K562 (cell line): ENCODE data around the gene DXO. TPM values are rescaled to one million over a fixed set of nuclear protein-coding genes. Genes with fewer than 3 reads are reported as not detected.
"Not testable (repeated sequence)": the region's sequence is repeated elsewhere in the genome, so short reads cannot be mapped to it uniquely, and the experiment has no call there.

Experiments used
- ATAC-seq: fragments of 200-7000 bp; cut with Tn5 transposase; 3 replicates; pipeline ENCODE4 v1.9.1; 2020; ENCODE audit warnings: moderate library complexity
- BruUV-seq: library from RNA; stranded (reverse); fragments of 400-500 nt; replicated peaks from 2 replicates; lab custom pipeline; 2021; lab: Mats Ljungman, UMichigan
- CTCF ChIA-PET: fragments of 300-600 bp; formaldehyde crosslinking; extraction: SDS; loops from one replicate; lab custom pipeline; 2021; ENCODE audit warnings: low intra/inter-chr PET ratio; lab: Yijun Ruan, JAX
- POLR2A ChIA-PET: fragments of 300-600, 350-650 bp; sonication (Branson Sonifier 250); formaldehyde crosslinking; extraction: SDS; loops from one replicate; lab custom pipeline; 2021; ENCODE audit warnings: antibody characterized with exemption, inconsistent platforms; lab: Yijun Ruan, JAX
- DNase-seq, 4 experiments: peaks; one replicate each; pipeline versions ENCODE4 v3.0.0 to v3.0.0-alpha.2; 2011 to 2018; ENCODE audit warnings: low spot score in 3 of 4, mixed read lengths in 3 of 4; ENCODE audit errors: extremely low read depth in 1 of 4
- FAIRE-seq: peaks from 2 replicates; lab custom pipeline; 2011; peaks lifted over from hg19 to GRCh38; lab: Jason Lieb, UNC
- H2AFZ ChIP-seq: 2 replicates; pipeline ENCODE4 v1.6.0; 2011; ENCODE audit warnings: low read depth, low read length, control low read depth, inconsistent platforms
- H3K27ac ChIP-seq: fragments of 200-600 bp; 3 replicates; pipeline ENCODE4 v1.8.0; 2011; ENCODE audit warnings: low read depth, mild to moderate bottlenecking, control low read depth, inconsistent platforms, low read length, moderate library complexity, mixed read lengths; ENCODE audit errors: extremely low read depth
- H3K27me3 ChIP-seq, 2 experiments: fragments of 300-600 bp in 1 of 2; 2 replicates in 1 of 2; 3 replicates in 1 of 2; pipeline versions ENCODE4 v1.6.0 to v1.8.0; 2011; ENCODE audit warnings: inconsistent platforms in 2 of 2, low read length in 2 of 2, mild to moderate bottlenecking in 1 of 2, mixed read lengths in 1 of 2, moderate library complexity in 1 of 2; ENCODE audit not compliant: control insufficient read depth in 2 of 2, insufficient read depth in 2 of 2
- H3K36me3 ChIP-seq: fragments of 300-600 bp; 3 replicates; pipeline ENCODE4 v1.8.0; 2011; ENCODE audit warnings: mild to moderate bottlenecking, low read length, inconsistent platforms; ENCODE audit not compliant: control insufficient read depth, insufficient read depth
- H3K4me1 ChIP-seq, 2 experiments: fragments of 200-600 bp in 1 of 2; replicated peaks in 1 of 2; 2 replicates in 1 of 2; 3 replicates in 1 of 2; pipeline versions ENCODE4 v1.5.1 to v1.8.0; 2011; ENCODE audit warnings: inconsistent platforms in 2 of 2, low read length in 2 of 2, mild to moderate bottlenecking in 1 of 2, mixed read lengths in 1 of 2, moderate library complexity in 1 of 2; ENCODE audit not compliant: control insufficient read depth in 2 of 2, insufficient read depth in 2 of 2
- H3K4me2 ChIP-seq: 2 replicates; pipeline ENCODE4 v1.6.1; 2011; ENCODE audit warnings: low read length, control low read depth, inconsistent platforms, mixed read lengths; ENCODE audit not compliant: insufficient read depth
- H3K4me3 ChIP-seq: fragments of 200-600 bp; sonication (generic), shearing (Covaris generic); 2 replicates; pipeline ENCODE4 v1.5.1; 2016; ENCODE audit warnings: control low read depth, inconsistent platforms
- H3K79me2 ChIP-seq: fragments of 200-600 bp; 3 replicates; pipeline ENCODE4 v1.8.0; 2011; ENCODE audit warnings: low read length, inconsistent platforms; ENCODE audit not compliant: control insufficient read depth, insufficient read depth
- H3K9ac ChIP-seq, 2 experiments: 2 replicates each; pipeline versions ENCODE4 v1.6.0 to v1.6.1; 2011; ENCODE audit warnings: low read depth in 2 of 2, low read length in 2 of 2, control low read depth in 1 of 2, inconsistent platforms in 1 of 2, mild to moderate bottlenecking in 1 of 2, mixed read lengths in 1 of 2; ENCODE audit not compliant: insufficient read depth in 1 of 2
- H3K9me1 ChIP-seq: one replicate; pipeline ENCODE4 v1.6.0; 2011; ENCODE audit warnings: inconsistent platforms, mild to moderate bottlenecking, low read length, moderate library complexity; ENCODE audit not compliant: control insufficient read depth, insufficient read depth
- H3K9me3 ChIP-seq: replicated peaks from 2 replicates; pipeline ENCODE4 v1.5.1; 2011; ENCODE audit warnings: low read depth, low read length, inconsistent platforms; ENCODE audit not compliant: control insufficient read depth, insufficient read depth
- H4K20me1 ChIP-seq: replicated peaks from 2 replicates; pipeline ENCODE4 v1.6.1; 2011; ENCODE audit warnings: low read length, inconsistent platforms, mixed read lengths; ENCODE audit not compliant: control insufficient read depth, insufficient read depth
- WGBS: fragments of 100-300 bp; shearing (Covaris generic); methylation state at CpG from one replicate; pipeline ENCODE4 v1.1.6; 2016; ENCODE audit warnings: low coverage, mixed read lengths; ENCODE audit not compliant: insufficient coverage; ENCODE audit errors: missing lambda C conversion rate; 5-methylcytosine and 5-hydroxymethylcytosine counted together
- in situ Hi-C: fragments of 300-500 bp; cut with MboI; formaldehyde crosslinking; loops from 4 replicates; pipeline ENCODE4 v1.15.0; 2018; ENCODE audit warnings: inconsistent platforms, mixed read lengths
- intact Hi-C: fragments of 100-400 bp; cut with micrococcal nuclease; formaldehyde crosslinking; loops from 2 replicates; pipeline ENCODE4 v1.14.2; 2022
- polyA plus RNA-seq, 8 experiments: library from polyadenylated mRNA; depleted of rRNA in 4 of 8; stranded (reverse) in 5 of 8; unstranded in 3 of 8; fragments of >200 nt; fragmentation: Nextera tagmentation in 2 of 8; fragmentation: Illumina TruSeq in 1 of 8; extraction: Ambion mirVana in 2 of 8; extraction: Trizol in 1 of 8; gene quantifications; 2 replicates each; pipeline versions ENCODE4 v1.2.1 to v1.2.3, GENCODE V29; 2011 to 2014; ENCODE audit warnings: inconsistent platforms in 1 of 8, missing spikeins in 1 of 8
- total RNA-seq, 7 experiments: library from RNA; depleted of rRNA in 6 of 7; stranded (reverse); fragments of >200 nt in 6 of 7; fragmentation: Illumina TruSeq in 2 of 7; extraction: Trizol in 2 of 7; gene quantifications; 2 replicates each; pipeline versions ENCODE4 v1.2.1 to v1.2.3, GENCODE V29; 2011 to 2021; ENCODE audit warnings: low replicate concordance in 1 of 7

The DXO gene
- total and polyA plus RNA-seq, 9 of the 15 experiments (the other 6 are each of a cell fraction or from before 2014, with no cell fraction given) = 6.4 to 35.1 (median 19.4) TPM

- H3K9me3 ChIP-seq, FAIRE-seq, DNase-seq, H3K4me1 ChIP-seq, POLR2A ChIA-PET, H3K27me3 ChIP-seq, H3K4me3 ChIP-seq, H2AFZ ChIP-seq, intact Hi-C loops, H3K9me1 ChIP-seq, H3K79me2 ChIP-seq, BruUV-seq, H3K4me2 ChIP-seq, H3K36me3 ChIP-seq, CTCF ChIA-PET, ATAC-seq, H4K20me1 ChIP-seq, H3K9ac ChIP-seq, H3K27ac ChIP-seq: not testable (repeated sequence)
- WGBS = 40% methylated on average over 1 of the region's 12 CpGs
- in situ Hi-C loops = loop anchor here (5.0 kb wide), 1 partner anchor 34 kb away; no protein-coding TSS in a partner anchor
These were observed 36.7 kb upstream of the DXO start for GRCh38 chr6:32008616-32009015.

GRCh38 chr6:32008037-32008436 lies 36.1 kb upstream of the DXO start:
- CTCF ChIA-PET, H3K4me1 ChIP-seq, H3K4me3 ChIP-seq, H3K4me2 ChIP-seq, DNase-seq, H3K27me3 ChIP-seq, H4K20me1 ChIP-seq, H3K27ac ChIP-seq, H3K9me3 ChIP-seq, POLR2A ChIA-PET, BruUV-seq, ATAC-seq, H2AFZ ChIP-seq, H3K36me3 ChIP-seq, intact Hi-C loops, H3K79me2 ChIP-seq, FAIRE-seq, H3K9me1 ChIP-seq, H3K9ac ChIP-seq: not testable (repeated sequence)
- no CpG with 5 or more reads among the region's 24 CpGs for WGBS
- in situ Hi-C loops = loop anchor here (5.0 kb wide), 1 partner anchor 34 kb away; no protein-coding TSS in a partner anchor

GRCh38 chr6:32007086-32007485 lies 35.1 kb upstream of the DXO start:
- POLR2A ChIA-PET, H3K4me1 ChIP-seq, H3K79me2 ChIP-seq, H3K4me2 ChIP-seq, ATAC-seq, CTCF ChIA-PET, H3K9me3 ChIP-seq, H3K27me3 ChIP-seq, H3K4me3 ChIP-seq, FAIRE-seq, H3K9ac ChIP-seq, H2AFZ ChIP-seq, intact Hi-C loops, H3K27ac ChIP-seq, H3K36me3 ChIP-seq, BruUV-seq, DNase-seq, H4K20me1 ChIP-seq, H3K9me1 ChIP-seq: not testable (repeated sequence)
- in situ Hi-C loops = loop anchor here (5.0 kb wide), 1 partner anchor 35 kb away; no protein-coding TSS in a partner anchor
- WGBS = 93% methylated on average over 3 of the region's 12 CpGs

GRCh38 chr6:32005991-32006529 lies 34.1 kb upstream of the DXO start:
- H3K9me1 ChIP-seq, intact Hi-C loops, H3K9me3 ChIP-seq, BruUV-seq, H3K4me3 ChIP-seq, H3K4me1 ChIP-seq, H4K20me1 ChIP-seq, H3K79me2 ChIP-seq, H3K4me2 ChIP-seq, DNase-seq, H3K27ac ChIP-seq, H3K9ac ChIP-seq, H3K27me3 ChIP-seq, POLR2A ChIA-PET, H3K36me3 ChIP-seq, H2AFZ ChIP-seq, FAIRE-seq, CTCF ChIA-PET, ATAC-seq: not testable (repeated sequence)
- no CpG with 5 or more reads among the region's 8 CpGs for WGBS
- in situ Hi-C loops = loop anchor here (5.0 kb wide), 1 partner anchor 36 kb away; no protein-coding TSS in a partner anchor
